Right ventricle myocardium inferior (tissue), 1 donor: Measurements from ENCODE around the gene LPAR3. TPM values are rescaled to one million over a fixed set of nuclear protein-coding genes. Genes with fewer than 3 reads are reported as not detected.
A peak's percentile ranks its signal among the peaks of the same experiment; 100 is the strongest.

ENCODE experiments used
- ATAC-seq: fragments of 200-7000 bp; cut with Tn5 transposase; one replicate; pipeline ENCODE4 v1.9.1; 2020; ENCODE audit warnings: mild to moderate bottlenecking, moderate library complexity
- DNase-seq: peaks from one replicate; pipeline ENCODE4 v3.0.0; 2021; ENCODE audit errors: missing footprints
- intact Hi-C: fragments of 100-400 bp; cut with DNase I; formaldehyde crosslinking; loops from one replicate; pipeline ENCODE4 v1.11.0; 2022
- total RNA-seq: library from RNA; stranded (reverse); fragmentation: NEBNext Ultra II Directional; extraction: Animal tissue kit (Norgen Biotek cat#: 25700); gene quantifications from one replicate; pipeline ENCODE4 v1.2.1, GENCODE V29; 2021
- donor health status: DM: no; HTN: yes; CAD: no; lungs with severe emphysema.

The LPAR3 gene
- total RNA-seq, 1 donor from 2014 or later, result 16.6 TPM

DNA sequence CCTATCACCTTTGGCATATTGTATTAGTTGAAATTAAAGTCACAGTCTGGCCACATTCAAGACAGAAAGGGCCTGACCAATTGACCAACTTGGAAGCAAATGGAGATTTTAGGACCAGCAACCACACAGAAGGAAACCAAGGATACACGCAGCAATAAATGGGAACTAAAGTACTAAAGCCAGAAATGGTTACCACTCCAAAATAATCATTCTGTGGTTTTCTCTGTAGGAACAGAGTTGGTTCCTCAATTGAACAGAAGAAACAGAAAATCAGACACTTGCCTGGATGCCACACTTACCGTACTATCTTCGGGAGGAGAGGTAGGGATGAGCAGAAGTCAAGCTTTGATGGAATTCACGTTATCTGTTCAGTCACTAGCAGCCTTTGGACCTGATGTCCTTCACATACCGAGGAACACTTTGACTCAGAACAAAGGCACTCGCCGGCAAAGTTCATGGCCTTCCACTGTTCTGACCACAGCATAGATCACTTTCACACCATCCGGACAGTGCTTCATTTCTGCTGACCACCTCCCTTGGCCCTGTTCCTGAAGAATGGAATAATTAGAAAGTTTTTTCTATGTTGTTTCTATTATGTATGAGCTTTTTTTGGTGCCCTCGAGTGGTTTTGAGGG, 96.9 kb downstream of the LPAR3 start:
- peak; percentile 29 for ATAC-seq
- no peak for DNase-seq
- intact Hi-C loops, result loop anchor here (2.0 kb wide), 1 partner anchor 97 kb away; the partner anchor contains the start of gene LPAR3

DNA sequence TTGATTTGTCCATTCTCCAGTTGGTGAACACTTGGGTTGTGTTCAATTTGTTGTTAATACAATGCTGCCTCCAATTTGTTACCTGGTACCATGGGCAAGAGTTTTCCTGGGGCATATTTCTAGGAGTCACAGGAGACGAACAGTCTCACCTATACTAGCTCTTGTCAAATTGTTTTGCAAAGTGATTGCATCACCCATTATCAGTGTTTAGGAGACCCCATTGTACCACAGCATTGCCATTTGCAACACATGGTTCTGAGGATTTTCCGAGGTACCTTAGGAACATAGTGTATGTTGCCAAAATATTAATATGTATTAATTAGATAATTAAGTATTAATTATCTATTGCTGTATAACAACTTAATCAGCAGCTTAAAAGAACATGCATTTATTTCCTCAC, 97.8 kb downstream of the LPAR3 start:
- intact Hi-C loops, result no loop called here
- DNase-seq (no peak), ATAC-seq (no peak)

DNA sequence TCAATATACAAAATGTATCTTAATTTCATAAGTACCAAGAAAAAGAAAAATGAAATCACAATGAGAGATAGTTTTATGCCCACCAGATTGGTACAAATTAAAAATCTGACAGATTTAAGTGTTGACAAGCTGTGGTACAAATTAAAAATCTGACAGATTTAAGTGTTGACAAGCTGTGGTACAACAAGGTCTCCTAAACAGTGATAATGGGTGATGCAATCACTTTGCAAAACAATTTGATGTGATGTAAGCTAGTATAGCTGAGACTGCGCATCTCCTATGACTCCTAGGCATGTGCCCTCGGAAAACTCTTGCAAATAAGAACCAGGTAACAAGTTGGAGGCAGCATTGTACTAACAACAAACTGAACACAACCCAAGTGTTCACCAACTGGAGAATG, 100.6 kb downstream of the LPAR3 start:
- no peak for ATAC-seq
- no peak for DNase-seq
- intact Hi-C loops, result no loop called here

GRCh38 chr1:84789014-84789413, 104.0 kb downstream of the LPAR3 start:
- DNase-seq, result no peak
- ATAC-seq, result no peak
- intact Hi-C loops, result no loop called here

DNA sequence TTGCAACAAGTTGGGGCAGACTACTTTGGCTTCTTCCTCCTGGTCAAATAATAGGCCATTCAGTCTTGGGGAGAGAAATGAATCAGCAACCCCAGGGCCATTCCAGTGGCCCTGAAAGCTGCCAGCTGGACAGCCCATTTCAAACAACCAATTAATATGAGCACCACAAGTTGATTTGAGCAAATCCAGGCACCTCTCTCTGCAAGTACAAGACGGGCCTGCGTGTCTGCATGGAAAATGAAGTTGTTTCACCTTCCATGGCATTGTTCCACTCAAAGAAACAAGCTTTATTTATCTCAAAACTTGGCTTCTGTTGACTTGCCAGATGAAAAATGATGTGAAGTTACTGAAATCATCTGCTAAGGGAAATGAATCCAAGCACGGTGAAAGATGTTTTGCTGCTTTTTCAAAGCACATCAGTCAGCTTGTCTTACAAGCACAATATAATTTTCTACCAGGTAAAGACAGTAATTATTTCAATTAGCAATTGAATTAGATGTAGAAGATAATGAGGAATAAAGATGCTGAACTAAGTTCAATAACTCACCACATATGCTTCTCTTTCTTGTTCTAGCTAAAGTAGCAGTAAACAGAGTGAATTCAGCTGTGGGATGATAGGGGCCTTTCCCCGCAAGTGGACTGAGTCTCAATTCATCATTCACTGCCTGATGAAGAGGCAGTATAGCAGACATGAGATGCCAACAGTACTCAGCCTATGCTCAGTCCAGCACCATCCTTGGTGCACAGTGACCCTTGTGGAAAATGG, 107.6 kb downstream of the LPAR3 start:
- DNase-seq (no peak), ATAC-seq (no peak)
- intact Hi-C loops, result no loop called here

DNA sequence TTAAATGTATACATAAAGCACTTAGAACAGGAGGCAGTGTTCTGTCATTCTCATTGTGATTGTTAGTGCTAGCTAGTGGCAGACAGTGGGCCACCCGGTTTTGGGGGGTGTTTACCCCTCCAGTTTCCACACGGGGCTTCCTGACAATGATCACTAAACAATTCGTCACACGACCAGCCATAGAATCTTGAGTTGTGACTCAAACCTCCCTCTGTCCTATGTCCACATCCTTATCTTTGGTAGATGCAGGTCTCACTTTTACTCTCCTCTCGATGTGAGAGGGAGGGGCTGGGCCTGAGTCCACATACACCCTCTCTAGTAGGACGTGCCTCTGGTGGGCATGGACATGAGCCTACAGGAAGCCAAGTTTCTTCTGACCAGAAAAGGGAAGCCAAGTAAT, 110.1 kb downstream of the LPAR3 start:
- no peak for DNase-seq
- intact Hi-C loops, result no loop called here
- no peak for ATAC-seq

DNA sequence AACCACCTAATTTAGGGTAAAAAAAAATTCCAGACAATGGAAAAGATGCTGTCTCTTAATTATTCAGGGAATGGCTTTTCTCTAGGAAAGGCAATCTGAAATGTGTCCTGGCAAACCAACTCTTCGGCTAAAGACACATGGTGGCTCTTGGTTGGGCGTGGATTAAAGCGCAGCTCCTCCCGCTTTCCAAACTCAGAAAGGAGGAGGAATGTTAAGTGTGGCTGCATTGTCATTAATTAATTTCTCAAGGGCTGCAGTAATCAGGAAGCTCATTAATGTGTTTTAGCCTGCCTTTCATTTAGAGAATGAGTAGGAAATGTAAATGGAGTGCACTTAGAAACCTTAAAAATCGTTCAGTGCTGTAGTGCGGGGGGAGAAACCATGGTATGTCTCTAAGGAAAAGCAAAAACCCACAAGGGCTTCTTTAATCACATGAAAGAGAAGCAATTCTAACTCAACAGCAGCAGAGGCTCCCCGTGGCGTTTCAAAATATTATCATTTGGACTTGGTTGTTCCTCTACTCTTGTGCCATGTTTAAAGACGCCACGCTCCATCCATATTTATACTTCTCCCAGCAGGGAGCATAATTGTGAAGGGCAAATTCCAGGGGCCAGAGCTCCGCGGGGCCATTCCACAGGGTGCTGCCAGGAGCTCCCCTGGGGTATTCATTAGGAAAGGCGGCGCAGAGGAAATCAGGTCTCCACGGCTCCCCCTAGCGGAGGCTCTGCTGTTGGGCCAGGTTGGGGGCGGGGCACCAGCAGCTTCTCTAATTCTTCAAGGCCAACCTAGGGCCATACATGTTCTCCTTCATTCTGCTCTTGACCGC, 110.8 kb downstream of the LPAR3 start:
- DNase-seq, result peak; percentile 84
- ATAC-seq, result peak; percentile 68
- intact Hi-C loops, result no loop called here

- intact Hi-C loops, result no loop called here
- DNase-seq, result no peak
- ATAC-seq, result peak; percentile 9
Measured at GRCh38 chr1:84780000-84780716, 112.8 kb downstream of the LPAR3 start.

DNA sequence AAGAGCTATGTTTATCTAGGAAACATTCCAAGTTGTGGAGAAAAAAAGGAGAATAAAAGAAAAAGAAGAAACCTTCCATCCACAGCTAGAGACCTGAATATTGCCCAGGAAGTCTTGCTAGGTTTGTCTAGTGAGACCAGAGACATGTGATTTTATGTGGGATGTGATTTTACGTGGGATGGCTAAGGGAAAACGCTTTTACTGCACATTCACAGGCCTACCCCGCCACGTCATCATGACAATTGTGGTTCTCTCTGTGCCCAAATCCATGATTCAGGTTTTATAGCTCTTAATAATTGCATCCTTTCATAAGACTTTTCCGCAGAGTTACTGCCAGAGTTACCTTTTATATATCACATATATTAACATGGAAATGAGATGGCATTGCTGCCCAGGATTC, 116.4 kb downstream of the LPAR3 start:
- no peak for DNase-seq
- ATAC-seq, result no peak
- intact Hi-C loops, result no loop called here

GRCh38 chr1:84775535-84775920, 117.5 kb downstream of the LPAR3 start:
- DNase-seq, result no peak
- intact Hi-C loops, result no loop called here
- ATAC-seq, result no peak

DNA sequence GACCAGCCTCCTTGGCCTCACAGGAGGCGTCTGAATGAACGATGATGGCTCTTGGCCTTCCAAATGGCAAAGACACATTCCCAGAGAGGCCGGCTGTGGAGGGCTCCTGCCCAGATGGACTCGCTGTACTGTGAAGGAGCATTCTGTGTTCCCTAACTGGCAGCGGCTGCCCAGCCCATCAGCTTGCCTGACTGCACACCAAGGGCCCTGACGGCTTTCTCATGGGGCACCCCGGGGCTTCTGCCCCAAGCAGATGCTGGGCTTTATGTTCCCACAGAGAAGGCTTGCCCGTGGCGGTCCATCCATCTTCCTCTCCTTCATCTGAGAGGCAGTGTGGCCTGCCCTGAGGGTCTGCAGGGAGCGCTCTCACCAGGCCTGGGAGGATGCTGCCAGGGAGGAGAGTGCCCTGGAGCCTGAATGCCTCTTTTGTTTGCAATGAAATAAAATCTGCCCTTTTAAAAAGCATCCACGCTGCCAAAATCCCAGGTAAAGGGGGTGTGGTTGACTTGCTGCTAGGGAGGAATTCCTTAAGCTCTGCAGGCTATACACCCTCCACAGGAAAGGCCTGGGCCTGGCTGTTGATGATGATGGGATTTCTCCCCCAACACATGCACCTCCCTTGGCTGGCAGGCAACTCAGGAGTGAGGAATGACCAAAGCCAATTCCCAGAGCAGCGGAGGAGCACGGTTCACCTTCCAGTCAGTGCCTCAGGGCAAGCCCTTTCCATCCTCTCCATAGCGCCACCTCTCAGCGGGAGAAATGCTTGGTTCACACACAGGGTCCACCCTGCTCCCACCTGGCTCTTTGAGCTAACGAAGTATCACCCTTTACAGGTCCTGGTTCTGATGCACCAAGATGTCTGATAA, 118.1 kb downstream of the LPAR3 start:
- ATAC-seq, result no peak
- intact Hi-C loops, result loop anchor here (5.0 kb wide), 1 partner anchor 162 kb away; no protein-coding TSS in a partner anchor
- no peak for DNase-seq

GRCh38 chr1:84773933-84774497, 119.0 kb downstream of the LPAR3 start:
- DNase-seq (no peak), ATAC-seq (no peak)
- intact Hi-C loops, result loop anchor here (5.0 kb wide), 1 partner anchor 163 kb away; no protein-coding TSS in a partner anchor

DNA sequence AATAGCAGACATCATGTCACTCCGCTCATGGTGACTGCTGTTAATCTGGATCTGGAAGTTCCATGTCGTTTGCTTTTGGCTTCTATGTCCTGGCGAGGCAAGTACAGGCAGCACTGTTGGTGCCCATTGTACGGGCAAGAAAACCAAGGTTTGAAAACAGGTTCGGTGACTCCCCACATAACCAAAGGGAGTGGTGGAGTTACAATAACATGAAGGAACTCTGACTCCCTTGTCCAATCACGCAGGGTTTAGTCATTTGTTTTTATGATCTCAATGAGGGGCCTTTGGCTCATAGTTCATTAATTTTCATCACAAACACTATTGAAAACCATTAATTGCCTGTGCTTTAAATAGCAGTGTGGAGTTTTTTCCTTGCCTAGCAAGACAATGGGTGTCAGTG, 119.8 kb downstream of the LPAR3 start:
- no peak for ATAC-seq
- intact Hi-C loops, result loop anchor here (5.0 kb wide), 1 partner anchor 164 kb away; no protein-coding TSS in a partner anchor
- DNase-seq, result no peak

DNA sequence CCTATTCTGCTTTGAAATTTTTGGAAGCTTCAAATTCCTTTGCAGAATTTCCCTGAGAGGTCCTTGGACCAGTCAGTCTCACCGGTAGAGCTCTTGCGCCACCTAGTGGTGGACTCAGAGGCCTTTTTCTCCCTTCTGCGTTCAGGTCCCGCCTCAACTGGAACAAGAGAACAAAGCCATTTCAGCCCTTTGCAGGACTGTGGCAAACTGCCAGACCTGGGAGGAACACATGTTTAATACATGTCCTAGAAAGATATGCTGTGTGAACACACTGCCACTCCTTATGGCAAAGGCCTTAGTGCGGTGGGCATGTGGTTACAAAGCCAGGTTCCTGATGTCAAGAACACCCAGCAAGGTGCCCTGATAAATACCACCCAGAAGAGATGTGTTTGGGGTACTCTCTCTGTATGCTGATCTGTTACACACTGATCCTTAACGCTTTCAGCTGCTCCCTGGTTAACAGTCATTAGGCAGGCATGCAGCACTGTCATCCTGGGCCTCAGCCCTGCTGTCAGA, 120.5 kb downstream of the LPAR3 start:
- intact Hi-C loops, result loop anchor here (5.0 kb wide), 1 partner anchor 165 kb away; no protein-coding TSS in a partner anchor
- DNase-seq (no peak), ATAC-seq (peak; percentile 75)

- DNase-seq, result no peak
- ATAC-seq, result no peak
- intact Hi-C loops, result loop anchor here (5.0 kb wide), 1 partner anchor 165 kb away; no protein-coding TSS in a partner anchor
Measured at GRCh38 chr1:84771895-84772294, 121.1 kb downstream of the LPAR3 start.

- no peak for DNase-seq
- no peak for ATAC-seq
- intact Hi-C loops, result loop anchor here (5.0 kb wide), 1 partner anchor 167 kb away; no protein-coding TSS in a partner anchor
Measured at GRCh38 chr1:84770481-84770880, 122.5 kb downstream of the LPAR3 start.

GRCh38 chr1:84769636-84770035, 123.4 kb downstream of the LPAR3 start:
- no peak for ATAC-seq
- DNase-seq, result no peak
- intact Hi-C loops, result loop anchor here (5.0 to 10.0 kb wide), 2 partner anchors 168 to 635 kb away; no protein-coding TSS in a partner anchor
